Parathyroid adenoma (tissue), 2 donors: ENCODE results near the gene DNAJB8.

ENCODE experiments used
- H2AFZ ChIP-seq: fragments of 300-600 bp; sonication (generic); one replicate; pipeline ENCODE4 v1.7.0; 2017; ENCODE audit warnings: antibody characterized with exemption, mild to moderate bottlenecking
- H3K27ac ChIP-seq: fragments of 300-600 bp; sonication (generic); one replicate; pipeline ENCODE4 v1.7.0; 2017
- H3K27me3 ChIP-seq: fragments of 300-600 bp; sonication (generic); one replicate; pipeline ENCODE4 v1.7.0; 2017; ENCODE audit warnings: low read length; ENCODE audit not compliant: control insufficient read depth, insufficient read depth
- H3K36me3 ChIP-seq: fragments of 300-600 bp; sonication (generic); one replicate; pipeline ENCODE4 v1.7.0; 2017; ENCODE audit warnings: low read length; ENCODE audit not compliant: control insufficient read depth, insufficient read depth
- H3K4me1 ChIP-seq: fragments of 300-600 bp; sonication (generic); one replicate; pipeline ENCODE4 v1.7.0; 2017; ENCODE audit warnings: control low read depth
- H3K4me2 ChIP-seq: fragments of 300-600 bp; sonication (generic); one replicate; pipeline ENCODE4 v1.7.0; 2017; ENCODE audit warnings: low read length
- H3K4me3 ChIP-seq: fragments of 300-600 bp; sonication (generic); one replicate; pipeline ENCODE4 v1.7.0; 2017; ENCODE audit warnings: low read depth, low read length
- H3K79me2 ChIP-seq: fragments of 300-600 bp; sonication (generic); one replicate; pipeline ENCODE4 v1.7.0; 2017; ENCODE audit warnings: control low read depth
- H3K9ac ChIP-seq: fragments of 300-600 bp; sonication (generic); one replicate; pipeline ENCODE4 v1.7.0; 2017; ENCODE audit warnings: mild to moderate bottlenecking
- H3K9me3 ChIP-seq: fragments of 300-600 bp; sonication (generic); one replicate; pipeline ENCODE4 v1.7.0; 2017; ENCODE audit warnings: low read length; ENCODE audit not compliant: control insufficient read depth
- TF ChIP-seq, protein P1 (sequence below): fragments of 300-600 bp; sonication (generic); IDR thresholded peaks from one replicate; pipeline ENCODE4 v1.7.0; 2017; ENCODE audit warnings: antibody characterized with exemption, mild to moderate bottlenecking
- donor health status: primary hyperparathyroidism.

Gene DNAJB8

GRCh38 chr3:128448491-128448890, 18.2 kb downstream of the DNAJB8 start:
- no peak overlapping the region for H3K9ac ChIP-seq
- TF ChIP-seq, protein P1, sequence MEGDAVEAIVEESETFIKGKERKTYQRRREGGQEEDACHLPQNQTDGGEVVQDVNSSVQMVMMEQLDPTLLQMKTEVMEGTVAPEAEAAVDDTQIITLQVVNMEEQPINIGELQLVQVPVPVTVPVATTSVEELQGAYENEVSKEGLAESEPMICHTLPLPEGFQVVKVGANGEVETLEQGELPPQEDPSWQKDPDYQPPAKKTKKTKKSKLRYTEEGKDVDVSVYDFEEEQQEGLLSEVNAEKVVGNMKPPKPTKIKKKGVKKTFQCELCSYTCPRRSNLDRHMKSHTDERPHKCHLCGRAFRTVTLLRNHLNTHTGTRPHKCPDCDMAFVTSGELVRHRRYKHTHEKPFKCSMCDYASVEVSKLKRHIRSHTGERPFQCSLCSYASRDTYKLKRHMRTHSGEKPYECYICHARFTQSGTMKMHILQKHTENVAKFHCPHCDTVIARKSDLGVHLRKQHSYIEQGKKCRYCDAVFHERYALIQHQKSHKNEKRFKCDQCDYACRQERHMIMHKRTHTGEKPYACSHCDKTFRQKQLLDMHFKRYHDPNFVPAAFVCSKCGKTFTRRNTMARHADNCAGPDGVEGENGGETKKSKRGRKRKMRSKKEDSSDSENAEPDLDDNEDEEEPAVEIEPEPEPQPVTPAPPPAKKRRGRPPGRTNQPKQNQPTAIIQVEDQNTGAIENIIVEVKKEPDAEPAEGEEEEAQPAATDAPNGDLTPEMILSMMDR: no peak
- no peaks in the 10 kb centered on the region for H3K27me3 ChIP-seq
- no peaks in the 10 kb centered on the region for H3K79me2 ChIP-seq
- no peak overlapping the region for H3K27ac ChIP-seq
- H3K9me3 ChIP-seq: no peaks in the 10 kb centered on the region
- H3K4me3 ChIP-seq: no peak overlapping the region
- no peak overlapping the region for H2AFZ ChIP-seq
- no peak overlapping the region for H3K4me2 ChIP-seq
- H3K36me3 ChIP-seq: no peaks in the 10 kb centered on the region
- H3K4me1 ChIP-seq: no peaks in the 10 kb centered on the region

DNA sequence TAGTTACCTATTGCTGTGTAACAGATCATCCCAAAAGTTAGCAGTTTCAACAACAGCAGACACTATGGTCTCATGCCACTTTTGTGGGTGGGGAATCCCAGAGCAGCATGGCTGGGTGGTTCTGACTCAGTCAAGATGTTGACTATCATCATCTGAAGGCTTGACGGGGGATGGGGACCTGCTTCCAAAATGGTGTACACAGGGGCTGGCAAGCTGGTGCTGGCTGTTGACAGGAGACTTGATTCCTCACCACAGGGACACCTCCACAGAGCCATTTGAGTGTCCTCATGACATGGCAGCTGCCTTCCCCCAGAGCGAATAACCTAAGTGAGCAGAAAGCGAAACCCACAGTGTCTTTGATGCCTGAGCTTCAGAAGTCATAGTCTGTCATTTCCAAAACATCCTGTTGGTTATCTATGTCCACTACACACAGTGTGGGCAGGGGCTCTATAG, 19.1 kb downstream of the DNAJB8 start:
- no peaks in the 10 kb centered on the region for H3K9me3 ChIP-seq
- H3K4me1 ChIP-seq: no peaks in the 10 kb centered on the region
- H3K9ac ChIP-seq: no peak overlapping the region
- H3K36me3 ChIP-seq: no peaks in the 10 kb centered on the region
- H3K79me2 ChIP-seq: no peaks in the 10 kb centered on the region
- TF ChIP-seq, protein P1: no peak
- H2AFZ ChIP-seq: no peak overlapping the region
- H3K27me3 ChIP-seq: no peaks in the 10 kb centered on the region
- no peak overlapping the region for H3K4me2 ChIP-seq
- H3K27ac ChIP-seq: no peak overlapping the region
- H3K4me3 ChIP-seq: no peak overlapping the region

- Histone ChIP-seq H3K9ac (no peak overlapping the region), H3K27me3 (no peaks in the 10 kb centered on the region), H3K9me3 (no peaks in the 10 kb centered on the region), H3K36me3 (no peaks in the 10 kb centered on the region), H3K4me3 (no peak overlapping the region), H2AFZ (no peak overlapping the region), H3K4me1 (no peaks in the 10 kb centered on the region), H3K27ac (no peak overlapping the region), H3K79me2 (no peaks in the 10 kb centered on the region), H3K4me2 (no peak overlapping the region)
- TF ChIP-seq, protein P1: no peak
Measured at GRCh38 chr3:128446821-128447220, 19.9 kb downstream of the DNAJB8 start.

GRCh38 chr3:128445357-128445756, 21.3 kb downstream of the DNAJB8 start:
- H3K4me3 ChIP-seq: no peak overlapping the region
- TF ChIP-seq, protein P1: no peak
- H3K9me3 ChIP-seq: no peaks in the 10 kb centered on the region
- H3K9ac ChIP-seq: no peak overlapping the region
- no peaks in the 10 kb centered on the region for H3K27me3 ChIP-seq
- H3K4me1 ChIP-seq: no peaks in the 10 kb centered on the region
- H3K79me2 ChIP-seq: no peaks in the 10 kb centered on the region
- H2AFZ ChIP-seq: no peak overlapping the region
- no peaks in the 10 kb centered on the region for H3K36me3 ChIP-seq
- H3K4me2 ChIP-seq: no peak overlapping the region
- no peak overlapping the region for H3K27ac ChIP-seq

DNA sequence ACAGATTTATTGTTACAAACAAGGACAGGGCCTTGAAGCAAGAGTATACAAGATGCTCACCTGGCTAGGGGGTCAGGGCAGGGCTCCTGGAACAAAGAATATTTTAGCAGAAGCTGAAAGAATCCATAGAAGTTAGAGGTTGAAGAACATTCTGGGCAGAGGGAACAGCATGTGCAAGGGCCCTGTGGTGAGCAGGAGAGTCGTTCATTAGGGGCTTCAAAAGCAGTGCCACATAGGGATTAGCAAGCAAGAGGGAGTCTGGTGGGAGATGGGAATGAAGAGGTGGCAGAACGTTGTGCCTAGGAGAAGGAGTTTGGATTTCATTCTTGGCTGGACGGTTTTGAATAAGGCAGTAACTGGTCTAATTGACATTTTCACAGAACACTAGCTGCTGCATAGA, 22.9 kb downstream of the DNAJB8 start:
- Histone ChIP-seq H3K4me1 (no peaks in the 10 kb centered on the region), H3K9ac (no peak overlapping the region), H3K27me3 (no peaks in the 10 kb centered on the region), H3K36me3 (no peaks in the 10 kb centered on the region), H3K79me2 (no peaks in the 10 kb centered on the region), H3K4me2 (no peak overlapping the region), H3K9me3 (no peaks in the 10 kb centered on the region), H2AFZ (no peak overlapping the region), H3K27ac (no peak overlapping the region), H3K4me3 (no peak overlapping the region)
- TF ChIP-seq, protein P1: no peak
